Measurements from ENCODE around the gene ZNF638. TPM values are rescaled to one million over a fixed set of nuclear protein-coding genes. Genes with fewer than 3 reads are reported as not detected.

The ZNF638 gene
- total RNA-seq, 1 experiment from 2014 or later, result 109 TPM

DNA sequence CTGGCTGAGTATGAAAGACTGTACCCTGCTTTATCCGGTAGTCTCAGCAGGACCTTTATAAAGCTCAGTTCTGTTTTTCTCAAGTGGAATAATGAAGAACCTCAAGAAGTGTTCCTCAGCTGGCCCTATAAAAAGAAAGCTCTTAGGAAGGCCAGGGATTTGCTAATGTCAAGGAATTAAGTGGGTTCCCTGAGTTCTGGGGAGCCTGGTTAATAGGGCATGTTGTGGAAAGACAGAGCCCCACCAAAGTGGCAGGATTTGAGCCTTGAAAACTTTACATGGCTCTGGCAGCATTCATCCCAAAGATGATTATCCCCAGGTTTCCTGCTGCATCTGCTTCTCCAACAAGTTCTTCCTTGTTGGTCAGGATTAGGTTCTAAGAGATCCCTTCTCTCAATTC, 114.9 kb downstream of the ZNF638 start:
- CTCF ChIA-PET, result interaction anchor here (0.7 to 1.6 kb wide), 3 partner anchors 14 to 147 kb away, joined by 3 to 5 read pairs (median 5); no protein-coding TSS in a partner anchor
- peaks cover 7% of the 10 kb centered on the region; the same call in 1 of the 2 replicates for H3K9me3 Mint-ChIP-seq

DNA sequence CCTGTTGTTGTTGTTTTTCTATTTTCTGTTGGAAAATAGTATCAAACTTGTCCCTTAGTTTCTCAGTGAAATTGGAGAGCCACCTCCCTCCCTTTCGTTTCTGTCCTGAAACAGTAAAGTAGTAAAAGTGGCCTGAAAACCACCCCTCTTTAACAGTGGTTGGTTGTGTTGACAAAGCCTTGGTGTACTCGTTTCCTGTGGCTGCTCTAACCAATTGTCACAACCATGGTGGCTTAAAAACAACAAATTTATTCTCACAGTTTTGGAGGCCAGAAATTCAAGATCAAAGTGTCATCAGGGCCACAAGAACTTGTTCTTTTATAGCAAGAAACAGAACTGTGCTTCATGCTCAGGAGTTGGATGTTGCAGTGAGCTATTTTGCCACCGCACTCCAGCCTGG, 117.8 kb downstream of the ZNF638 start:
- POLR2A ChIA-PET, result interaction anchor here (0.5 kb wide), 1 partner anchor 64 kb away, joined by 4 read pairs; no protein-coding TSS in a partner anchor
- peaks cover 30% of the 10 kb centered on the region for H3K27me3 Mint-ChIP-seq (ENCODE audit: low read depth)
- TF ChIP-seq AFF4 (CRISPR knock-in tag; IDR thresholded peaks at IDR 0.05; ENCODE audit: borderline replicate concordance) (no peak), ZNF423 (CRISPR knock-in tag; IDR thresholded peaks at IDR 0.05) (no peak), SOX15 (CRISPR knock-in tag; IDR thresholded peaks at IDR 0.05) (no peak), NR1H2 (CRISPR knock-in tag; IDR thresholded peaks at IDR 0.05) (no peak), ZNF232 (CRISPR knock-in tag; IDR thresholded peaks at IDR 0.05) (no peak), HMGXB4 (CRISPR knock-in tag; IDR thresholded peaks at IDR 0.05) (no peak), FOXK1 (CRISPR knock-in tag; IDR thresholded peaks at IDR 0.05) (no peak)
- TF ChIP-seq, protein P1, sequence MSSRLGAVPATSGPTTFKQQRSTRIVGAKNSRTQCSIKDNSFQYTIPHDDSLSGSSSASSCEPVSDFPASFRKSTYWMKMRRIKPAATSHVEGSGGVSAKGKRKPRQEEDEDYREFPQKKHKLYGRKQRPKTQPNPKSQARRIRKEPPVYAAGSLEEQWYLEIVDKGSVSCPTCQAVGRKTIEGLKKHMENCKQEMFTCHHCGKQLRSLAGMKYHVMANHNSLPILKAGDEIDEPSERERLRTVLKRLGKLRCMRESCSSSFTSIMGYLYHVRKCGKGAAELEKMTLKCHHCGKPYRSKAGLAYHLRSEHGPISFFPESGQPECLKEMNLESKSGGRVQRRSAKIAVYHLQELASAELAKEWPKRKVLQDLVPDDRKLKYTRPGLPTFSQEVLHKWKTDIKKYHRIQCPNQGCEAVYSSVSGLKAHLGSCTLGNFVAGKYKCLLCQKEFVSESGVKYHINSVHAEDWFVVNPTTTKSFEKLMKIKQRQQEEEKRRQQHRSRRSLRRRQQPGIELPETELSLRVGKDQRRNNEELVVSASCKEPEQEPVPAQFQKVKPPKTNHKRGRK (CRISPR knock-in tag; IDR thresholded peaks at IDR 0.05; ENCODE audit: borderline replicate concordance), result no peak
- TF ChIP-seq, protein P2, sequence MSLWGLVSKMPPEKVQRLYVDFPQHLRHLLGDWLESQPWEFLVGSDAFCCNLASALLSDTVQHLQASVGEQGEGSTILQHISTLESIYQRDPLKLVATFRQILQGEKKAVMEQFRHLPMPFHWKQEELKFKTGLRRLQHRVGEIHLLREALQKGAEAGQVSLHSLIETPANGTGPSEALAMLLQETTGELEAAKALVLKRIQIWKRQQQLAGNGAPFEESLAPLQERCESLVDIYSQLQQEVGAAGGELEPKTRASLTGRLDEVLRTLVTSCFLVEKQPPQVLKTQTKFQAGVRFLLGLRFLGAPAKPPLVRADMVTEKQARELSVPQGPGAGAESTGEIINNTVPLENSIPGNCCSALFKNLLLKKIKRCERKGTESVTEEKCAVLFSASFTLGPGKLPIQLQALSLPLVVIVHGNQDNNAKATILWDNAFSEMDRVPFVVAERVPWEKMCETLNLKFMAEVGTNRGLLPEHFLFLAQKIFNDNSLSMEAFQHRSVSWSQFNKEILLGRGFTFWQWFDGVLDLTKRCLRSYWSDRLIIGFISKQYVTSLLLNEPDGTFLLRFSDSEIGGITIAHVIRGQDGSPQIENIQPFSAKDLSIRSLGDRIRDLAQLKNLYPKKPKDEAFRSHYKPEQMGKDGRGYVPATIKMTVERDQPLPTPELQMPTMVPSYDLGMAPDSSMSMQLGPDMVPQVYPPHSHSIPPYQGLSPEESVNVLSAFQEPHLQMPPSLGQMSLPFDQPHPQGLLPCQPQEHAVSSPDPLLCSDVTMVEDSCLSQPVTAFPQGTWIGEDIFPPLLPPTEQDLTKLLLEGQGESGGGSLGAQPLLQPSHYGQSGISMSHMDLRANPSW (CRISPR knock-in tag; conservative IDR thresholded peaks at IDR 0.05; ENCODE audit: low read depth), result no peak

More for the DNA sequence above, 114.9 kb downstream of the ZNF638 start:
- Mint-ChIP-seq H3K27ac (no peak overlapping the region), H3K4me1 (peaks cover 14% of the 10 kb centered on the region), H3K36me3 (peaks cover 6% of the 10 kb centered on the region; the same call in 1 of the 2 replicates), H3K4me3 (no peak overlapping the region), H3K27me3 (ENCODE audit: low read depth) (peaks cover 11% of the 10 kb centered on the region)
- no peak for DNase-seq (ENCODE audit: low spot score)
- ATAC-seq, result no peak
- POLR2A ChIA-PET, result no interaction called here
- TF ChIP-seq ZNF671 (CRISPR knock-in tag; IDR thresholded peaks at IDR 0.05) (no peak), CREB1 (CRISPR knock-in tag; IDR thresholded peaks at IDR 0.05) (no peak), OVOL2 (CRISPR knock-in tag; IDR thresholded peaks at IDR 0.05; ENCODE audit: borderline replicate concordance) (no peak), EMX1 (CRISPR knock-in tag; IDR thresholded peaks at IDR 0.05) (no peak), ZNF423 (CRISPR knock-in tag; IDR thresholded peaks at IDR 0.05) (no peak), NFATC4 (CRISPR knock-in tag; IDR thresholded peaks at IDR 0.05) (no peak), SOX15 (CRISPR knock-in tag; IDR thresholded peaks at IDR 0.05) (no peak), ZNF263 (CRISPR knock-in tag; IDR thresholded peaks at IDR 0.05; ENCODE audit: low read depth) (no peak), KAT7 (CRISPR knock-in tag; IDR thresholded peaks at IDR 0.05; ENCODE audit: borderline replicate concordance) (no peak)
- TF ChIP-seq, protein P3, sequence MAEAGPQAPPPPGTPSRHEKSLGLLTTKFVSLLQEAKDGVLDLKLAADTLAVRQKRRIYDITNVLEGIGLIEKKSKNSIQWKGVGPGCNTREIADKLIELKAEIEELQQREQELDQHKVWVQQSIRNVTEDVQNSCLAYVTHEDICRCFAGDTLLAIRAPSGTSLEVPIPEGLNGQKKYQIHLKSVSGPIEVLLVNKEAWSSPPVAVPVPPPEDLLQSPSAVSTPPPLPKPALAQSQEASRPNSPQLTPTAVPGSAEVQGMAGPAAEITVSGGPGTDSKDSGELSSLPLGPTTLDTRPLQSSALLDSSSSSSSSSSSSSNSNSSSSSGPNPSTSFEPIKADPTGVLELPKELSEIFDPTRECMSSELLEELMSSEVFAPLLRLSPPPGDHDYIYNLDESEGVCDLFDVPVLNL (CRISPR knock-in tag; IDR thresholded peaks at IDR 0.05; ENCODE audit: borderline replicate concordance, low read depth), result no peak
- TF ChIP-seq, protein P4, sequence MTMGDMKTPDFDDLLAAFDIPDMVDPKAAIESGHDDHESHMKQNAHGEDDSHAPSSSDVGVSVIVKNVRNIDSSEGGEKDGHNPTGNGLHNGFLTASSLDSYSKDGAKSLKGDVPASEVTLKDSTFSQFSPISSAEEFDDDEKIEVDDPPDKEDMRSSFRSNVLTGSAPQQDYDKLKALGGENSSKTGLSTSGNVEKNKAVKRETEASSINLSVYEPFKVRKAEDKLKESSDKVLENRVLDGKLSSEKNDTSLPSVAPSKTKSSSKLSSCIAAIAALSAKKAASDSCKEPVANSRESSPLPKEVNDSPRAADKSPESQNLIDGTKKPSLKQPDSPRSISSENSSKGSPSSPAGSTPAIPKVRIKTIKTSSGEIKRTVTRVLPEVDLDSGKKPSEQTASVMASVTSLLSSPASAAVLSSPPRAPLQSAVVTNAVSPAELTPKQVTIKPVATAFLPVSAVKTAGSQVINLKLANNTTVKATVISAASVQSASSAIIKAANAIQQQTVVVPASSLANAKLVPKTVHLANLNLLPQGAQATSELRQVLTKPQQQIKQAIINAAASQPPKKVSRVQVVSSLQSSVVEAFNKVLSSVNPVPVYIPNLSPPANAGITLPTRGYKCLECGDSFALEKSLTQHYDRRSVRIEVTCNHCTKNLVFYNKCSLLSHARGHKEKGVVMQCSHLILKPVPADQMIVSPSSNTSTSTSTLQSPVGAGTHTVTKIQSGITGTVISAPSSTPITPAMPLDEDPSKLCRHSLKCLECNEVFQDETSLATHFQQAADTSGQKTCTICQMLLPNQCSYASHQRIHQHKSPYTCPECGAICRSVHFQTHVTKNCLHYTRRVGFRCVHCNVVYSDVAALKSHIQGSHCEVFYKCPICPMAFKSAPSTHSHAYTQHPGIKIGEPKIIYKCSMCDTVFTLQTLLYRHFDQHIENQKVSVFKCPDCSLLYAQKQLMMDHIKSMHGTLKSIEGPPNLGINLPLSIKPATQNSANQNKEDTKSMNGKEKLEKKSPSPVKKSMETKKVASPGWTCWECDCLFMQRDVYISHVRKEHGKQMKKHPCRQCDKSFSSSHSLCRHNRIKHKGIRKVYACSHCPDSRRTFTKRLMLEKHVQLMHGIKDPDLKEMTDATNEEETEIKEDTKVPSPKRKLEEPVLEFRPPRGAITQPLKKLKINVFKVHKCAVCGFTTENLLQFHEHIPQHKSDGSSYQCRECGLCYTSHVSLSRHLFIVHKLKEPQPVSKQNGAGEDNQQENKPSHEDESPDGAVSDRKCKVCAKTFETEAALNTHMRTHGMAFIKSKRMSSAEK (CRISPR knock-in tag; IDR thresholded peaks at IDR 0.05; ENCODE audit: borderline replicate concordance), result no peak

More for the DNA sequence above, 117.8 kb downstream of the ZNF638 start:
- ATAC-seq (no peak), DNase-seq (ENCODE audit: low spot score) (no peak)
- Mint-ChIP-seq H3K27ac (no peak overlapping the region), H3K4me1 (peaks cover 32% of the 10 kb centered on the region), H3K4me3 (no peak overlapping the region), H3K36me3 (no peaks in the 10 kb centered on the region), H3K9me3 (peaks cover 4% of the 10 kb centered on the region; the same call in 1 of the 2 replicates)
- CTCF ChIA-PET, result interaction anchor here (10.2 kb wide), 1 partner anchor 16 kb away, joined by 108 read pairs; no protein-coding TSS in a partner anchor
